CD4-positive, alpha-beta T cell treated with Interleukin-4 for 1 hour (primary cell): Measurements from ENCODE around the gene FXYD6.
"Not testable (repeated sequence)": the region's sequence is repeated elsewhere in the genome, so short reads cannot be mapped to it uniquely, and the experiment has no call there.

Source experiments
- DNase-seq, 2 donors: peaks; one replicate each; pipeline ENCODE4 v3.0.0-alpha.2; 2020 to 2022

The FXYD6 gene

GRCh38 chr11:117868088-117868487 is 8.4 kb downstream of the FXYD6 start:
- no peak for DNase-seq

GRCh38 chr11:117866526-117866925 is 9.9 kb downstream of the FXYD6 start:
- DNase-seq: no peak

GRCh38 chr11:117865546-117865945 is 10.9 kb downstream of the FXYD6 start:
- not testable (repeated sequence) for DNase-seq

- DNase-seq: no peak
These were observed 13.1 kb downstream of the FXYD6 start for GRCh38 chr11:117863383-117863782.

GRCh38 chr11:117862753-117863152 is 13.7 kb downstream of the FXYD6 start:
- DNase-seq: no peak

- DNase-seq: no peak
These were observed 14.3 kb downstream of the FXYD6 start for GRCh38 chr11:117862019-117862725.

- no peak for DNase-seq
These were observed 15.1 kb downstream of the FXYD6 start for GRCh38 chr11:117861151-117862018.

GRCh38 chr11:117860139-117860538 is 16.3 kb downstream of the FXYD6 start:
- DNase-seq: no peak

- no peak for DNase-seq
These were observed 16.9 kb downstream of the FXYD6 start for GRCh38 chr11:117859488-117860112.

GRCh38 chr11:117859061-117859460 is 17.4 kb downstream of the FXYD6 start:
- DNase-seq: no peak

- DNase-seq: no peak
These were observed 18.6 kb downstream of the FXYD6 start for GRCh38 chr11:117857734-117858414.

GRCh38 chr11:117855912-117856651 is 20.4 kb downstream of the FXYD6 start:
- DNase-seq: no peak

GRCh38 chr11:117855186-117855845 is 21.1 kb downstream of the FXYD6 start:
- no peak for DNase-seq

GRCh38 chr11:117852309-117852708 is 24.1 kb downstream of the FXYD6 start:
- no peak for DNase-seq

- no peak for DNase-seq
These were observed 24.6 kb downstream of the FXYD6 start for GRCh38 chr11:117851852-117852251.

- no peak for DNase-seq
These were observed 25.4 kb downstream of the FXYD6 start for GRCh38 chr11:117851106-117851505.

GRCh38 chr11:117849781-117850414 is 26.6 kb downstream of the FXYD6 start:
- no peak for DNase-seq

- DNase-seq: peak; percentile 75 to 83
These were observed 32.6 kb downstream of the FXYD6 start for GRCh38 chr11:117843666-117844484.

GRCh38 chr11:117842131-117842941 is 34.1 kb downstream of the FXYD6 start:
- peak in 1 of 2 donors; percentile 68 for DNase-seq
